NCI-H187 treated with DMSO at 0.1 percent for 48 hours (cell line): Measurements from ENCODE around the gene SAMD4A.

Experiments
- DNase-seq: peaks from one replicate; lab custom pipeline; 2025; lab: John Stamatoyannopoulos, UW

SAMD4A gene

DNA sequence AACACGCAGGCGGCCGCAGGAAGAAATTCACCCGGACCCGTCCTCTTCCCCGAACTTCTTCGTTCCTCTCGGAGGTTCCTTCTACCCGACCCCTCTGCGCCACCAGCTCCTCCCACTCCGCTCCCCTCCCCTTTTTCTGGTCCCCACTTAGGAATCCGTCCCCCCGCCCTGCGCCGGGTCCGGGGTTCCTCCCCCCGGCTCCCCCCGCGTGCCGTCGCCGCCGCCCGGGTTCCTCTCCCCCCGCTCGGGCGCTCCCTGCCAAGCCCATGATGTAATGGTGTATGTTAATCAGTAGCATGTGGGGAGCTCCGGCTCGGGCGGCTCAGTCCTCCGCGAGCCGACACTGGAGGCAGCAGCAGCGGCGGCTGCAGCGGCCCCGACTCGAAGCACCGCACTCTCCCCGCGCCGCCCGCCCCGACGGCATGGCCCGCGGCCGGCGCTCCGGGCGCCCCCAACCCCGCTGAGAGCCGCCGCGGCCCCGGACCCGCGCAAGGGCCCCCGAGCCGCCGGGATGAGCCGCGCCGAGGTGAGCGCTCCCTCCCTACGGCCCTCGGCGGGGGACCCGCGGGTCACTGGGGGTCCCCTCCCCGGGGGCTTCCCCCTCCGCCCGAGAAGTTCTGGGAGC, 1.0 kb upstream of the SAMD4A start:
- no peak for DNase-seq

DNA sequence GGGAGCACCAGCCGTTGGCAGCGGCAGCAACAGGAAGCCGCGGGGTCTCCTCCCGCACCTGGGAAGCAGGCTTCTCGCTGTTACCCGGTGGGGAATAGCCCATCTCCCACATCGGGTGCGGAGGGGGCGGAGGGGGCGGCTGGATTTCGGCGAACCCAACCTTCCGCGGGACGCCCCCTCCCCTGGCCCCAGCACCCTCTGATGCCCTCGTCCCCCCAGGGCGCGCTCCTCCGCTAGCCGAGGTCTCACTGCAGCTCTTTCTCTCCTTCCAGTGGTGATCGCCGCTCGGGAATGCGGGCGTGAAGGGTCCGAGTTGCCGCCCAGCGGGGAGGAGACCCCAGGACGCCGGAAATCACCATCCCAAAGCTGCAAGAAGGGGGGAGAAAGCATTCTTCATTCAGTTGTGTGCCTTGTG, 303 bp downstream of the SAMD4A start:
- no peak for DNase-seq

DNA sequence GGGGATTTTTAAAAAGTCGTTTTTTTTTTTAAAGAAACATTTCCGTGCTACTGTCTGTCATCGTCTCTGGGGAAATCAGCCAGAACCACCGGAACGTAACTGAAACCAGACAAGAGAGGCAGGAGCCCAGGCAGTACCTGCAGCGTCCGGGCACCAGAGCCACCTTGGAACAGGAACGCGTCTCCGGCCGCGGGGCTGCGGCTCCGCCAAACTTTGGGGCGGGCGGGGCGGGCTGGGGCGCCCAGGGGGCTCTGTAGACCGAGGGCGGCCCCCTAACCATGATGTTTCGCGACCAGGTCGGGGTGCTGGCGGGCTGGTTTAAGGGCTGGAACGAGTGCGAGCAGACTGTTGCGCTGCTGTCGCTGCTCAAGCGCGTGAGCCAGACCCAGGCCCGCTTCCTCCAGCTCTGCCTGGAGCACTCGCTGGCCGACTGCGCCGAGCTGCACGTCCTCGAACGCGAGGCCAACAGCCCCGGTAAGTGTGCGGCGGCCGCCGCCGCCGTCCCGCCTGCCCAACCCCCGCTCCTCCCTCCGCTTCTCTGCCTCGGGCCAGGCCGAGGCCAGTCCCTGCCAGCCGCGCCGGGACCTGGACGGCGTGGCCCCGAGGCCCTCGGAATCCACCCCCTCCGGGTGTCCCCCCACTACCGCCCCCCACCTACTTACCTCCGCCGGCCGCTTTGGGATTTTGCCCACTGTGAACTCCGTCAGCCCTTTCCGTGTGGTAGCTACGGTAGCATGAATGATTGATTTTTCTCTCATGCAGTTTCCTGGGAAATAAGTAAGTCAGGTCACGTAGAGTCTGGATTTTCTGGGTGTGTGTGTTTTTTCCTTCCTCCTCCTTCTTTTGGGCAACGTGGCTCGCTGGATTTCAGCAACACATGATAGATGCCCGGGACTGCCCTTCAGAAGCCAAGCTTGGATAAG, 972 bp downstream of the SAMD4A start:
- DNase-seq: no peak

DNA sequence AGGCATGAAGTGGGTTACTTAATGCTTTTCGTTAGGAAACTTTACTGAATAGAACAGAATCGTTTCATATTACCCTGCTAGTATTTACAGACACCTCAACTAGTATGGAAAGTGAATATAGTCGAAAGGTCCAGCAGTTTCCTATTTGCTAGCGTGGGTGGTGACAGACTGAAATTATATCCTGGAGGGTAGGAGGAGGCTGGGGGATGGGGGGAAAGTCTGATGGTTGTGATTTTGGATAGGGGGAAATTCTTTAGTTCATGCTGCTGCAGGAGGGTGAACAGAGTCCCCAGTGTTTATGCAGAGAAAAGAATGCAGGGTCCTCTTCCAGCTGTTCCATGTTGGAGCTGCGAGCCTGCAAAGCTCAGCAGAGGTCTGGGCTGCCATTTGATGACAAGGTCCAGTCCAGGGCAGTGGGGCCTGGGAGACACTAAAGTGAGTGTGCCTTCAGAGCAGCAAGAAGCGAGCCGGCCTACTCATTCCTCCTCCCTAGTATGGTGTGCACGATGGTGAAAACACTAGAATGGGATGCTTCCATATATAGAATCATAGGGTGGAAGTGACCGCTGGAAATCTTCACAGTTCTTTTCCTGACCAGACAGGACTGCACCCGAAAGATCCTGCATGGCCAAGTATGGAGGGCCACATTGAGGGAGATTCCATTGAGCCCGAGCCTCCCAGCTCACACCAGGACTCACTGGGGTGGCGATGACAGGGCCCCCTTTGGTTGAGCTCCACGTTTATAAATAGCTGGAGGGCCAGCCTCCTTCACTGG, 2.1 kb downstream of the SAMD4A start:
- DNase-seq: no peak

DNA sequence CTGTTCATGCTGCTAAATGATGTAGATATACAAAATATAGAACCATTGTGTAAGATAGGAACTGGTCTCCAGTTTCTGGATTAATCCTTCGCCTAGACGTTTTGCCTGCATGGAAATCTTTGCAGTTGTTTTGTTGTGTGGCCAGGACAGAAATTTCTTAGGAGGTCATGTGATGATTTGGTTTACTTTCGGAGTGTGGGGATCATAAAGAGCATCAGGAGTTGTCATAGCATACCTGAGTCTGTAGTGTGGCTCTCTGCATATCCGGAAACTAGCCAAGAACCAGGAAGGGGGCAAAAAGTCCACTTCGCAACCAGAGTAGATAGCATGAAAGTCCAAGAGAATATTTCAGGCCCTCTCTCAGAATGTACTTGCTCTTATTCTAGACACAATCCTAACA, 3.1 kb downstream of the SAMD4A start:
- DNase-seq: no peak

DNA sequence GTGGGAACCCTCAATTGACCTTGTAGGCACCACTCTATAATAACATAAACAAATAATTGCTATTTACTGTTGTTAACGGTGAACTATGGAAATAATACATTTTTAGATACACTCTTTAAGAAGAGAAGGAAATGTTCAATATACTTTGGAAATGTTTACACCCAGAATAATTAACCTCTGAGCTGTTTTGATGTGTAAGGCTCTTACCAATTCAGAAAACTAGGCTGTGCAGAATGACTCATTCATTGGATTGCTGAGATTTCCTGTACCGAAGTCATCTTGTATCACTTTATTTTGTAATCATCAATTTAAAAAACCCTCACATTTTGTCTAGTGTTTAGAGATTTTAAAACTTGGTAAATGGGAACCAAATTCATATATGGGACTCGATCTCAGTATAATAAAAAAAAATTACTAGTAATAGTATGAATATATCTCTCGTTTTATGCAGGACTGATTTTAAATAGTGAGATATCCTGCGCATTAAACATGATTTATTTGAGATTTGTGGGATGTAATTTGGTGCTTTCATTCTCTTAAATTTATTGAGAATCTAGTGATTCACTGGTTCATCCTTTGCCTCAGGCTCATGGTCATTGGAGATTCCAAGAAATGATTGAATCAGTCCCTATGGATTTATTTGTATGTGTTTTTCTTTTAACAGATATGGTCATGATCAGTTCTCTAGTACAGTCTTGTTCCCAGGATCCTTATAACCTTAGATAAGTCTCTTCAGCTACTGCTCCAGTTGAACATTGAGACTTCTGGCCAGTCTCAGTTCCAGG, 3.9 kb downstream of the SAMD4A start:
- no peak for DNase-seq

DNA sequence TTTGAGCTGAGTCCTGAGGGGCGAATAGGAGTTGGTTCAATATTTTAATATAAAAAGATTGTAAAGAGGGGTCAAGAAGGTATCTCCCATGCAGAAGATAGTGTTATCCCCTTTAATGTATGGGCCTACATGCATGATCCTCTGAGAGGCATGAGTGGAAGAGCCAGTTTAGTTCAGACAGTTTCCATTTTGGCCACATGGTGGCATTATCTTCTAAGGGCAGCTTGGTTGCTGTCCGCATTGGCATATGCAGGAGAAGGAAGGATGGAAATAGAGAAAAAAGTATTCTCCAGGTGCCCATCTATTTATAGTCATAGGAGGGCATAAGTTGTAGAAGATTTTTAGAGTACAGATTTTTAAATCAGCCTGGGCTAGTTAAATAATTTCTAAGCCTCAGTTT, 5.4 kb downstream of the SAMD4A start:
- DNase-seq: no peak

DNA sequence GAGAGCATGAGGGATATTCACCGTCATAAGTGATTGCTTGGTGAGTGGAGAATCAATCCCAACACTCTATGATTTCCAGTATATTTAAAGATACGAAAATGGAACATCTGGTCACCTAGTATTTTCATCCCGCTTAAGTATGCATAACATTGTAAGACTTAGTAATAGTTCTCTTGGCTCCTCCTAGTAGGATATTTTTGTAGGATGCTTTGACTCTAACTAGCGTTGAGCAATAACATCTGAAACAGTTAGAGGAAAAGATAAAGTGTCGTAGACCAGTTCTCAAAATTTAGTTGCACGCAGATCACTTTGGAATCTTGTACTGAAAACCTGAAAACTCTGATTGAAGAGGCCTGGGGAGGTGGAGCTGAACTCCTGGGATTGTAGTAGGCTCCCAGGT, 7.6 kb downstream of the SAMD4A start:
- no peak for DNase-seq

DNA sequence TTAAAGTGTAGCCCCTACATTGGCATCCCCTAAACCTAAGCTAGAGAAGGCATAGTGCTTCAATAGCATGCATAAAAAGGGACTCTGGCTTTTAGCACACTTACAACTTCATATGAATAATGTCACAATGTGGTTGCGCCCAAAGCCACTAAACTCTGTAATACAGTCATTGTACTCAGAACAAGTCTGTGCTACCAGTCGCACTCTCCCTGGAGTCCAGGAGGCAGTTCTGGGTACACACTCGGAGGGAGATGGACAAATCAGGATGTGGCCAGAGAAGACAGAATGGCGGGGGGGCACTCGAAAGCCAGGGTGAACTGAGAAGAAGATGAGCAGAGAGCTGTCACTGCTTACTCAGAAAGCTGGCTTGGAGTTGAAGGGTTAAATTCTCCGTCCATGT, 10.6 kb downstream of the SAMD4A start:
- DNase-seq: no peak

DNA sequence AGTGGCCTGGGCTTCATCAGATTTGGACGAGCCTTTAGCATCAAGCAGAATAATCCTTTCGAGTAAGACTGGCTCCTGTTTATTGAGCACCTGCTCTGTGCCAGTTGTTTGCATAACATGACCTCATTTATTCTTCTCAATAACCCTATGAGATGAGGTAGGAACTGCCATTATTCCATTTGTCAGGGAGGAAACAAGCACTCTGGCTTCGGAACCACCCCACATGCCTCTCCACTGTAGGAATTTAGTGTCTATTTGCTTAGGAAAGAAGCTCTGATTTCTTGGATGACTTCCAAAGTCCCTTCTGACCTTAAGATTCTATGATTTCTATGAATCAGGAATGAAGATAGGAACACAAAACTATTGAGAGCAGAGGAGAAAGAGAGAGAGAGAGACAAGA, 11.0 kb downstream of the SAMD4A start:
- DNase-seq: no peak

DNA sequence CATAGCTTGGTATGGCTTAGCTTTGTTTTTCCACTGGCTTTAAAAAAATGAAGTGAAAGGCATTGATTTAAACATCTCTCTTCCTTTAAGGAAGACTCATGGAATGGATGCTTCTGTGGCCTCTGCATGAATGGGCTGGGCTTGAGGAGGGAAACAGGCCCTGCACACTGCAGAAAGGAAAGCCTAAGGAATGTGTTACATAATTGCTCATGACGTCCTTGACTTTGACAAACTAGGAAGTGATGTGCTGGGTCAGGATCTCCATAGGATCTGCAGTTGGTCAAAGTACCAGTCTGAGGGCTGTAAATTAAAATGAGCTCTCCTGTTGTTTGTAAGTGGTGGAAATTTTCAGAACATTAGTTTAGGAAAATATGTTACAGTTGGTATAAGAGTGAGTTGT, 12.7 kb downstream of the SAMD4A start:
- no peak for DNase-seq

DNA sequence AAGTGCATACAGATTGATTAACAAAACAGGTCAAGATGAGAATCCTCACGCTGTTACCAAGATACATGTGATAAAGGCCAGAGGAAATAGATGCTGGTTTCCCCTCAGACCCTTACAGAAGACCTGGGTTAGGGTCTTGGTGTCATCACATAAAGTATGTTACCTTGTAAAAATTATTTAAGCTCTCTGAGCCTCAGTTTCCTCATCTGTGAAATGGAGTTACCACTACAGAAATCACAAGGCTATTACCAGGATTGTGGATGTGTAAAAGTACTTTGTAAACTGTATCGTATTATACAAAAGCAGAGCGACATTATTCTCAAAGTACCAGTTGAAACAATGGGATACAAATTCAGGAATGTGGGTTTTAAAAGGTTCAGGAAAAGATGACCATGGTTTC, 14.0 kb downstream of the SAMD4A start:
- DNase-seq: no peak

DNA sequence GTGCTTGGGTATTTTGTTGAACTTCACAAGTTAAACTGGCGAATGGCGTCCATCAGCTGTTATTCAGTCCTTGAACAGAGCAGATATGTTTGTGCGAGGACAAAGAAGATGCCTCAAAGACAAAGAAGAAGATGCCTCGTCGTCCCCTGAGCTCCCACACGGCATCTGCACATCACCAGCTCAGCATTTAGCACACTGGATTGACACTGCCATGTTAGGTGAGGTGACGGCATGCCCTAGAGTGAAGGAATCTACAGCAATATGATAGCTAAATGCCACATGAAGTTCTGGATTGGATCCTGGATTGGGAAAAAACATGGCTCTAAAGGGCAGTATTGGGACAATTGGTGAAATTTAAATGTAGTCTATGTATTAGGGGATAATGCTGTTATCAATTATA, 15.4 kb downstream of the SAMD4A start:
- DNase-seq: no peak

DNA sequence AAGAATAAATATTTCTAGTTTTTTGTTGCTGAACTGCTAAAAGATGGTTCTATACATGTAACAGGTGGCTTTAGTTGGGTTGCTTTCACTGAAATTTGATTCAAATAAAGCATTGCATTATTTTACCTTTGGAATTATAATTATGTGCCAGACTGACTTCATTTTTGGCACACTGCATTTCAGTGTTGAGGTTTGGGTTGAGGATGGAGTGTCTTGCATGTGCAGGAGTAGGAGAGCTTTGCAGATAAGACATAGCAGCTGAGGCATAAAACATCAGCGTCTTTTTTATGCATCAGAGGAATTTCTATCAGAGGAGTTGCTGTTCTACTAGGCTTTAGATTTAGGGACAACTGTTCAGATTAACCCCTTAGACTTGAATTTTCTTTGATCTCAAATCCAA, 17.2 kb downstream of the SAMD4A start:
- DNase-seq: no peak

DNA sequence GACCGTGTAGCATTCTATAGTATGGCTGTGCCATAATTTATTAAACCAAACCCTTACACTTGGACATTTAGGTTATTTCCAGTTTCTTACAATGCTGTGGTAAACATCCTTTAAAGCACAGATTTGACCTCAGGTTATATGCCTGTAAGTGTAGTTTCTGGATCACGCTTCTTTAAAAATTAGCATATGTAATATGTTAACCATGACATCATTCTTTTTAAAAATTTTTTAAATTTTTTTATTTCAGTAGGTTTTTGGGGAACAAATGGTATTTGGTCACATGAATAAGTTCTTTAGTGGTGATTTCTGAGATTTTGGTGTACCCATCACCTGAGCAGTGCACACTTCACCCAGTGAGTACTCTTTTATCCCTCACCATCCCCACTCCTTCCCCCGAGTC, 18.3 kb downstream of the SAMD4A start:
- no peak for DNase-seq

DNA sequence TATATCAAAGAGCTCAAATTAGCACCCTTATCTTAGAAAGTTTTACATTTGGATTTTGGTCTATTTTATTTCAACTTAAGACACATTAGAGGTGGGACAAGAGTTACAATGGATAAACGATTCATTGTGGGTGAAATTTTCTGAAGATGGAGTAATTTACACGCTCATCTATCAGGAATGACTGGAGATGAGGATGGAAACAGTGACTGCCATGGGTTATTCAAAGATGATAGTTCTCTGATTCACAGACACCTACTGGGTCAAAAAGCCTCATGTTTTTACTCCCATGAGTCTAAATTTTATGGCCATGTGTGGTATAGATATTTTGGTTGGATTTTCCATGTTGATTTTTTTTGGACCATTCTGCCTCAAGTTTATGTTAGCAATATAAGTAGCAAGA, 22.1 kb downstream of the SAMD4A start:
- no peak for DNase-seq

DNA sequence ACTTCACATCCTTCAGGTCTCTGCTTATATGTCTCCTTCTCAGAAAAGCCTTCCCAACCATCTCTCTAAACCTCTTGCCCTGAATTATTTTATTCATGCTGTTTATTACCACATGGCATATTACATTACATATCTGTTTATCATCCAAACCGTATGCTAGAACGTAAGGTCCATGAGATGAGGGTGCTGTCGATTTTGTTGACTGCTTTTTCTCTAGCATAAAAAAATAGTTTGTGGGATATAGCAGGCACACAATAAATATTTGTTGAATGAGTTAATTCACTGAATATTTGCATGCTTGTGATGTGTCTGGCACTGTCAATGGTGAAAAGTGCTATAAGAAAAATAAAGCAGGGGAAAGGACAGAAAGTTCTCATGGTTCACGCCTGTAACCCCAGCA, 22.9 kb downstream of the SAMD4A start:
- no peak for DNase-seq

DNA sequence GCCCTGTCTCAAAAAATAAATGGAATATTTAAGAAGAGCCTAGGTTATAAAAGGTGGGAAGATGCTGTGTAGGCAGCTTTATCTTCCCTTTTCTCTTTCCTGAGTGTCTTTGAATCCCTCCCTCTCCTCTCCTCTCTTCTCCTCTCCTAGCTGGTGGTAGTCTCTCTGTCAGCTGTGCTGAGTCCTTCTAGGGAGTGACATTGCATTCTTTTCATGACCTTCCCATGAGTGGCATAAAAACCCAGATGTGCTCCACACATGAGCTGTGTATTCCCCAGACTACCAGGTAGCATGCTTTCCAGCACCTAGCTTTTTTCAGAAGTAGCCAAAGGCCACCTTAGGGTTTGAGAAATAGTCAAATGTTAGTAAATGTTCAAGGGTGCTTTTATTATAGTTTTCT, 23.6 kb downstream of the SAMD4A start:
- DNase-seq: no peak

DNA sequence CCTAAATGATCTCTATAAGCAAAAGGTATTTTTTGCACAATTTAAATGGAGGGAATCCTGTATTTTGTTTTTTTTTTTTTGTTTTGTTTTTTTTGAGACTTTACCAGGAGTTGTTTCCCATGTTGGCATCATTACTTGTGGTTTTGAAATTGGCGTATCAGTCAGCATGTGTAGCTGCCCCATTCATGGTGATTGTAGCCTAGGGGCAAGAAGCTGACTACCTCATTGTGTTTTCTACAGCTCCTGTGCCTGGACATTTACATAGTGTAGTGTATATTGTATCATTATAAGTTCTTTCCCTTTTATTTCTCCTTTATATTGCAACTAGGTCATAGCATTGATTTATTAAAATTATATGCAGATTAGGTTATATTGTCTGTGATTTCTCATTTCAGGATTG, 24.5 kb downstream of the SAMD4A start:
- DNase-seq: no peak

DNA sequence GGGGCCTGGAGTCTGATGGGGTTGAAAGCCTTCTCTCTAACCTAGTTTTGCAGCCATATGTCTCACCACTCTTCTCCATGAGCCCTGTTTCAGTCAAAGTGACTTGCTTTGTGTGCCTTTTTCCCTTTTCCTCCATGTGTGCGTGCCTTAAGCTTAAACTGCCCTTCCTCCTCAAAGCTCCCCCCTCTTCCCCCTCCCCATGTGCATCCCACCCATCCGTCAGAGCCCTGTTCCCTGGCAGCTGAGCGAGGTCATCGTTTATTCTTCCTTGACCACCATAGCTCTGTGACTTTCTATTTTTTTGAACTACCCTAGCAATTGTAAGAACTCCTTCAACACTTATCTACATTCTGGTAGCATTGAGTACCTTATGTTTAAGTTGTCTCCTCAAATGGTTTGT, 24.9 kb downstream of the SAMD4A start:
- DNase-seq: no peak

DNA sequence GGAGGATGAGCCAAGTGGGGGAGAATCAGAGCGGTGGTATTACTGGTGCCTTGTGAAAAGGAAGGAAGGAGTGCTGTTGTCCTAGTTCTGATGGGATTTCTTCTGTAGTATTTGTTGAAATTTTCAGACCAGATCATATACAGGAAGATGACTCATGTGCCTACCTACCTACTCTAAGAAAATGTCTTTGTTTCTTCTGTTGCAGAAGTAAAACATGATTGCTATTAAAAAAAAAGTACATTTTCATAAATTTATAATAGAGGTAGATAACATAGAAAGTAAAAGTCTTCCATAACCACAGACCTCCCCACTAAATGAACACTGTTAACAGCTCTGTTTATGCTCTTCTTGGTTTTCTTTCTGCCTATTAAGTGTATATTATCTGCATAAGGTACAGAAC, 26.9 kb downstream of the SAMD4A start:
- no peak for DNase-seq

DNA sequence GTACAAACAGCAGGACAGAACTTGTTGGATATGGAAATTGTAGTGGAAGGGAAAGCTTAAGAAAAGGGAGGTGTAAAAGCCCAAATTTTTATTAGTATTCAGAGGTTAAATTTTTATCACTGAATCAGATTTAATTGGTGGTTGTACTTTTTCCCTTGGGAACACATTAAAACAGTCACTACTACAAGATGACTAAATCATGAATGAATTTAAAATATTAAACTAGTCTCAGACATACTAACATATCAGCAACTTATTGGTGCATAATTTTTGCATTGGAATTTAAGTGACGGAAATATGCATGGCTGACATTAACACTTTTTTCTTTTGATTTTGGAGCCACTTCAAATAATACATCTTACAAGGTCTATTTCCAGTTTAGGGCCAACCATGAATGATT, 27.6 kb downstream of the SAMD4A start:
- no peak for DNase-seq
